Skeletal muscle satellite cell (primary cell): ENCODE data around the gene GPT2.

Source experiments
- H3K27me3 ChIP-seq: 2 replicates; pipeline ENCODE4 v1.7.0; 2013; ENCODE audit warnings: low read length; ENCODE audit not compliant: control insufficient read depth, insufficient read depth
- H3K36me3 ChIP-seq: 2 replicates; pipeline ENCODE4 v1.7.0; 2013; ENCODE audit warnings: mild to moderate bottlenecking, control low read depth, low read length; ENCODE audit not compliant: insufficient read depth
- H3K4me1 ChIP-seq: 2 replicates; pipeline ENCODE4 v1.7.0; 2013; ENCODE audit warnings: low read length; ENCODE audit not compliant: control insufficient read depth, insufficient read depth
- H3K4me2 ChIP-seq: 2 replicates; pipeline ENCODE4 v1.7.0; 2013; ENCODE audit warnings: mild to moderate bottlenecking, low read length
- H3K4me3 ChIP-seq: 2 replicates; pipeline ENCODE4 v1.7.0; 2013; ENCODE audit warnings: low read length
- H3K9ac ChIP-seq: 2 replicates; pipeline ENCODE4 v1.7.0; 2013; ENCODE audit warnings: mild to moderate bottlenecking, low read depth, low read length, moderate library complexity
- H3K9me3 ChIP-seq: replicated peaks from 2 replicates; pipeline ENCODE4 v1.7.0; 2013; ENCODE audit warnings: mild to moderate bottlenecking, control low read depth, low read length

Gene GPT2

DNA sequence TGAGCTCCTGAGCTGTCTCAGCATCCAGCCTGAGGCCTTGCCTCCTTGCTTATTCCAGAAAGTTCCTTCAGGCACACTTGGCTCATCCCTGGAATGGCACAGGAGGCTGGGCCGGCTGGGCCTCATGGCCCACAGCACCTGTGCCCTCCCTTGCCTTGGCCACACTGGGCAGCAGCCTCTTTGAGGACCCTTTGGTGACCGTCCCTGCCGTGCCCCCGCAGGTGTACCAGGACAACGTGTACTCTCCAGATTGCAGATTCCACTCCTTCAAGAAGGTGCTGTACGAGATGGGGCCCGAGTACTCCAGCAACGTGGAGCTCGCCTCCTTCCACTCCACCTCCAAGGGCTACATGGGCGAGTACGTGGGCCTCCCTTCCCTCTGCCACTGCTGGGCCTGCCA, 34.2 kb downstream of the GPT2 start:
- Histone ChIP-seq H3K36me3 (peaks cover 30% of the 10 kb centered on the region), H3K27me3 (no peaks in the 10 kb centered on the region), H3K9me3 (no peaks in the 10 kb centered on the region), H3K4me1 (peaks cover 1% of the 10 kb centered on the region), H3K4me2 (no peak overlapping the region), H3K9ac (no peak overlapping the region), H3K4me3 (no peak overlapping the region)

DNA sequence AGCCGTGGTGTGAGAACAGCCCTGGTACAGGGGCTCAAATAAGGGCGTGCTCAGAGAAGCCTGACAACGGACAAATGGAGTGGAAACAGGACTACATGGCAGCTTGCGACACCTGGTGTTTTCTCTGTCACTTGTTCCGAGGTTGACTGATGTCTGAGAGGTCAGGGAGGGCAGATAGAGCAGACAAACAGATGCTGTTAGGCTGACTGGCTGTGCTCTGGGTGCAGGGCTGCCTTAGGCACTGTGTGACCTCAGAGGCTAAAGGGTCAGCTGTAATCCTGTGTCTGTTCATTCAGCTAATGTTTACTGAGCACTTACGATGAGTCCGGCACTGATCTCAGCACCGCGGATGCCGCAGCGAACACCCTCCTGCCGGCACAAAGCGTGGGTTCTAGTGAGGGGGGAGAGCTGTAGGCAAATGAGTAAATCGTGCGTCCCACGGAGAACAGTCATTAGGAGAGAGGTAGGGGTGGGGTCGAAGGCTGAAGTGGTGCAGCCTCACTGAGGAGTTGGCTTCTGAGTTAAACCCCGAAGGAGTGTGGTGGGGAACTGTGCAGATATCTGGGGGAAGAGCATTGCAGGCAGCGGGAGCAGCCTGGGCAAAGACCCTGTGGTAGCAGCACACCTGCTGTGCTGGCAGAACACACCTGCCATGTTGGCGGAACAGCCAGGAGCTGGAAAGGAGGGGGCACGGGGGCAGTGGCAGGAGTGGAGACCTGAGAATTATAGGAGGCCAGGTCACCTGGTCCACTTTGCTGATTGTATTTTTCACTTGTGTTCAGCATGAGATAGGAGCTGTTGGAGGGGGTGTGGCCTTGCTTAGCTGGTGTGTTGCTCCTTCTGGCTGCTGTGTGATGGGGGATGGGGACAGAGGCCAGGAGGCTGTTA, 35.0 kb downstream of the GPT2 start:
- no peaks in the 10 kb centered on the region for H3K9me3 ChIP-seq
- H3K4me3 ChIP-seq: no peak overlapping the region
- no peak overlapping the region for H3K4me2 ChIP-seq
- peaks cover 9% of the 10 kb centered on the region for H3K4me1 ChIP-seq
- H3K36me3 ChIP-seq: peaks cover 34% of the 10 kb centered on the region
- H3K27me3 ChIP-seq: no peaks in the 10 kb centered on the region
- no peak overlapping the region for H3K9ac ChIP-seq

DNA sequence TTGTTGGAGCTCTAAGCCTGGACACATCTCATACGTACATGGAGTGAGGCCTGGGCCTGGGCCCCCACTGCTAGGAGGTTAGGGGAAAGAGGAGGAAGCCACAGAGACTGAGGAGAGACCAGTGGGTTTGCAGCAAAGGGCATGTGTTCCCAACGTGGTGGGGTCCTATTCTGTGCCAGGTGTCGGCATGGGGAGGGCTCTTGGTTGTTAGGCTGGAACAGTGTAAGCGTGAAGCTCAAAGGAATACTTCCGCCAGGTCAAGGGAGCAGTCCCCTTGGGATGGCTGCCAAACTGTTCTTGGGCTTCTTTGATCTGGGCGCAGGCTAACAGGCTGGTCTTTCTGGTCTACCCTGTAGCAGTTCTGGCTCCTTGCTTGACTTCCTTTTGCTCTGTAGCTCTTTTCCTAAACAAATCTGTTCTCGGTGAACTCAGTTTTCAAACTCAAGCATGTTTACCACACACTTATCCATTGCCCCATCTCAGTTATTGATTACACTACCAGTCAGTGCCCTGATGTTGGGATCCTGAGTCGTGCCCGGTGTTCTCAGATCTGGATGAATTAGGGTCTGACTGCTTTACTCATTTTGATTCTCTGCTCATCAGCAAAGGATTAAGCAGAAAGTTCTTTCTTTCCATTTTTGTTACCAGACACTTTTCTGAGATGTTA, 36.4 kb downstream of the GPT2 start:
- peaks cover 28% of the 10 kb centered on the region for H3K36me3 ChIP-seq
- no peaks in the 10 kb centered on the region for H3K27me3 ChIP-seq
- H3K4me3 ChIP-seq: no peak overlapping the region
- no peak overlapping the region for H3K4me2 ChIP-seq
- H3K9me3 ChIP-seq: no peaks in the 10 kb centered on the region
- peaks cover 11% of the 10 kb centered on the region for H3K4me1 ChIP-seq
- H3K9ac ChIP-seq: no peak overlapping the region

DNA sequence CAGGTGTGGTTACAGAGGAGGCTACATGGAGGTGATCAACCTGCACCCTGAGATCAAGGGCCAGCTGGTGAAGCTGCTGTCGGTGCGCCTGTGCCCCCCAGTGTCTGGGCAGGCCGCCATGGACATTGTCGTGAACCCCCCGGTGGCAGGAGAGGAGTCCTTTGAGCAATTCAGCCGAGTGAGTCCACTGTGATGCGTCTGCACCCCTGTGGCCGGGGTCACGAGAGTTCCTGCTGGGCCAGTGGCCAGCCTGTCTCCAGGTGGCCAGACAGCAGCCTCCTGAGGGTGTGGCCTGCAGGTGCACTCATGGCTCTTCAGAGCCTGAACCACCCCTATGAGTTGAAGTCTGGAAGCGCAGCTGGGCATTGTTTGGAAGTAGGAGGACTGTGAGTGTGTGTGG, 38.1 kb downstream of the GPT2 start:
- Histone ChIP-seq H3K4me2 (no peak overlapping the region), H3K9me3 (no peaks in the 10 kb centered on the region), H3K27me3 (no peaks in the 10 kb centered on the region), H3K9ac (no peak overlapping the region), H3K36me3 (peaks cover 24% of the 10 kb centered on the region), H3K4me1 (peaks cover 11% of the 10 kb centered on the region), H3K4me3 (no peak overlapping the region)

DNA sequence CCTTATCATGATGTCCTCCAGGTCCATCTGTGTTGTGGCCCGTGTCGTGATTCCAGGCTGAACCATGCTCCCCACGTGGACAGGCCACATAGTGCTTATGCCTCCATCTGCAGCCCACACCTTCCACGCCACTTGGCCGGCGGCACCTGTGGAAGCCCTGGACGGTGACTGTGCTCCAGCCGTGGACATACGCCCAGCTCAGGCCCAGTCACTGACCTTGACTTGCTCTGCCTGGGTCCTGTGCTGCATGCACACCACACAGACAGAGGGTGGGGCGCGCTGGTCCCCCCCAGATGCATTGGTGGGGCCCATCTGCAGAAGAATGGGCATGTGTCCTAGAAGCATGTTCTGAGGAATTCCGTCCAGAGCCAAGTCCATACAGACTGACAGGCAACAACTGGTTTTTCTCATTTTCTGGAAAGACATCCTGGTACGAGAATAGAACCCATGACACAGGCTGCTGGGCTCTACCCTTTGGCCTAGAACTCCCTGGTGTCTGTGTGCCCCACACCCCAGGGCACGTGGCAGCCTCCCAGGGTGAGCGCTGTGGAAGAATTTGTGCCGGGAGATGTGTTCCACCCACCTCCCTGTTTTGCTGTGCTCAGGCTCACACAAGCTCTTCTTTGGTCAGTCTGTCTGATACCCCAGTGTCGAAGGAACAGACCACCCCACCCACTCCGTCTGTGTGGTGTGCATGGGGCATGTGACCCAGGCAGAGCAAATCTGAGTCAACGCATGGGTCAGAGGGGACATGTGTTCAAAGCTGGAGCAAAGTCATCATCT, 39.5 kb downstream of the GPT2 start:
- Histone ChIP-seq H3K9me3 (no peaks in the 10 kb centered on the region), H3K4me2 (no peak overlapping the region), H3K9ac (no peak overlapping the region), H3K27me3 (no peaks in the 10 kb centered on the region), H3K36me3 (peaks cover 29% of the 10 kb centered on the region), H3K4me1 (peaks cover 11% of the 10 kb centered on the region), H3K4me3 (no peak overlapping the region)

DNA sequence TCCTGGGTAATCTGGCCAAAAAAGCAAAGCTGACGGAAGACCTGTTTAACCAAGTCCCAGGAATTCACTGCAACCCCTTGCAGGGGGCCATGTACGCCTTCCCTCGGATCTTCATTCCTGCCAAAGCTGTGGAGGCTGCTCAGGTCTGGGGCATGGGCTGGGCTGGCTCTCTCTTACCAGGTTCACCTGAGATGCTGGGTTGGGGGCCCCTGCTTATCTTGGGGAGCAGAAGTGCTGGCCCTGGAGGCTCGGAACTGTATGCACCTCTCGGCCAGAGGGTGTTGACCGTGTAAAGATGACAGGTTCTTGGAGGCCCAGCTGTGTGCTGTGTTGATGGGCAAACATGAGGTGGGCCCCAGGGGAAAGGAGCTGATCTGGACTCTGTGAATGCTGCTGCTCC, 40.2 kb downstream of the GPT2 start:
- Histone ChIP-seq H3K27me3 (no peaks in the 10 kb centered on the region), H3K36me3 (peaks cover 36% of the 10 kb centered on the region)

DNA sequence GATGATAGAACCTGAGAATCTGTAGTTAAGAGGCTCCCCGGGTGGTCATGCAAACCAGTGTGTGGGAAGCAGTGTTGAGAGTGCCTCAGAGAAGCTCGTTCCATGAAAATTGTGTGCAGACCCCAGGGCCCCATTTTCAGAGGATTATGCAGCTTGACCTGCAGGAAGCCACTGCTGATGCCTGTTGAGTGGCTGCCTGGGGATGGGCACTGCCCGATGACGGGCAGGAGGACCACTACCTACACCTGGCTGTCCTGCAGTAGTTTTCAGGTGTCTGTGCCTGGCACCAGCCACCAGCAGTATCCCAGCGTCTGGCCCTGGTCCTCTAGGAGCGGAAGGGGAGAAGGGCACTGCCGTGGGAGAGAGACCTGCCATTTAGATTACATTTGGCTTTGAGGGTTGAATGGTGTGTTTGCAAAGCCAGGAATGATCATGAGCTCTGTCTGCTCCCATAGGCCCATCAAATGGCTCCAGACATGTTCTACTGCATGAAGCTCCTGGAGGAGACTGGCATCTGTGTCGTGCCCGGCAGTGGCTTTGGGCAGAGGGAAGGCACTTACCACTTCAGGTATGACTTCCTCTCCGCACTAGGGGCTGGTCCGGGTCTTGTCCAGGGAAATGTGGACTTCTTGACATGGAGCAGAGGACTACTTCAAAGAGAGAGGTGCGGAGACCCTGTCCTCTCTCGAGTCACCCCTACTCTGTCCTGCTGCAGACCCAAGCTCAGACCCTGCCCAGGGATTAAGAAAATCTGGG, 42.5 kb downstream of the GPT2 start:
- Histone ChIP-seq H3K36me3 (peaks cover 43% of the 10 kb centered on the region), H3K9me3 (no peaks in the 10 kb centered on the region), H3K9ac (no peak overlapping the region), H3K4me3 (no peak overlapping the region), H3K27me3 (no peaks in the 10 kb centered on the region), H3K4me1 (peaks cover 11% of the 10 kb centered on the region), H3K4me2 (no peak overlapping the region)

More for the DNA sequence above, 40.2 kb downstream of the GPT2 start:
- Histone ChIP-seq H3K4me3 (no peak overlapping the region), H3K4me2 (no peak overlapping the region), H3K4me1 (peaks cover 11% of the 10 kb centered on the region), H3K9ac (no peak overlapping the region), H3K9me3 (no peaks in the 10 kb centered on the region)

DNA sequence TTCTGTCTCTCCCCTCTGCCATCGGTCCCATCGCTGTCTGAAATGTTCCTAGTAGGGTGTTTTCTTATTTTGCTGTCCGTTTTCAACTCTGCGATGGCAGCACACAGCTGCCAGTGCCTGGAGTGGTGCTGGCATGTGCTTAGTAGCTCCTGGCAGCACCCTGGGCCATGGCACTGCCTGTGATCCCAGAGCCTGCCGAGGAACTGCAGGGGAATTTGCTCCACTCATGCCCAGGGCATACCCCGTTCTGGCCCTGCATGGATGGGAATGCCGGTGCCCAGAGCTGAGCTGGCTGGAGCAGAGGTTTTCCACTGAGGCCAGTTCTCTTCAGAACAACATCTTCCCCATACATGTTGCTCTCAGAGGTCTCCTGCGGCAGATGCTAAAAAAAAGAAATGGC, 43.1 kb downstream of the GPT2 start:
- Histone ChIP-seq H3K9ac (no peak overlapping the region), H3K4me2 (no peak overlapping the region), H3K4me1 (peaks cover 11% of the 10 kb centered on the region), H3K9me3 (no peaks in the 10 kb centered on the region), H3K36me3 (peaks cover 42% of the 10 kb centered on the region), H3K27me3 (no peaks in the 10 kb centered on the region), H3K4me3 (no peak overlapping the region)

DNA sequence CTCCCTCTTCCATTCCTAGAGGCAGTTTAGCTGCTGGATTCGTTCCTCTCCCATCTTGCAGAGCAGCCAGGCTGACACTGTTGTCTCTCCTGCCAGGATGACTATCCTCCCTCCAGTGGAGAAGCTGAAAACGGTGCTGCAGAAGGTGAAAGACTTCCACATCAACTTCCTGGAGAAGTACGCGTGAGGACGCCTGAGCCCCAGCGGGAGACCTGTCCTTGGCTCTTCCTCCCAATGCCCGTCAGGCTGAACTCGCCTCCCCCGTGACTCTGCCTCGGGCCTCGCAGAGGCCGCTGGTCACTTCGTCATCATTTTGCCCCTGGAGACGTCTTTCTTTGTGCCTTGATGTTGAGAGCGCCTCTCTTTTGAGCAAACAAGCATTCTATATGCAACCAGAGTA, 44.6 kb downstream of the GPT2 start:
- H3K4me1 ChIP-seq: peaks cover 5% of the 10 kb centered on the region
- H3K4me2 ChIP-seq: no peak overlapping the region
- H3K27me3 ChIP-seq: no peaks in the 10 kb centered on the region
- H3K36me3 ChIP-seq: peaks cover 30% of the 10 kb centered on the region
- no peak overlapping the region for H3K4me3 ChIP-seq
- H3K9me3 ChIP-seq: no peaks in the 10 kb centered on the region
- H3K9ac ChIP-seq: no peak overlapping the region

DNA sequence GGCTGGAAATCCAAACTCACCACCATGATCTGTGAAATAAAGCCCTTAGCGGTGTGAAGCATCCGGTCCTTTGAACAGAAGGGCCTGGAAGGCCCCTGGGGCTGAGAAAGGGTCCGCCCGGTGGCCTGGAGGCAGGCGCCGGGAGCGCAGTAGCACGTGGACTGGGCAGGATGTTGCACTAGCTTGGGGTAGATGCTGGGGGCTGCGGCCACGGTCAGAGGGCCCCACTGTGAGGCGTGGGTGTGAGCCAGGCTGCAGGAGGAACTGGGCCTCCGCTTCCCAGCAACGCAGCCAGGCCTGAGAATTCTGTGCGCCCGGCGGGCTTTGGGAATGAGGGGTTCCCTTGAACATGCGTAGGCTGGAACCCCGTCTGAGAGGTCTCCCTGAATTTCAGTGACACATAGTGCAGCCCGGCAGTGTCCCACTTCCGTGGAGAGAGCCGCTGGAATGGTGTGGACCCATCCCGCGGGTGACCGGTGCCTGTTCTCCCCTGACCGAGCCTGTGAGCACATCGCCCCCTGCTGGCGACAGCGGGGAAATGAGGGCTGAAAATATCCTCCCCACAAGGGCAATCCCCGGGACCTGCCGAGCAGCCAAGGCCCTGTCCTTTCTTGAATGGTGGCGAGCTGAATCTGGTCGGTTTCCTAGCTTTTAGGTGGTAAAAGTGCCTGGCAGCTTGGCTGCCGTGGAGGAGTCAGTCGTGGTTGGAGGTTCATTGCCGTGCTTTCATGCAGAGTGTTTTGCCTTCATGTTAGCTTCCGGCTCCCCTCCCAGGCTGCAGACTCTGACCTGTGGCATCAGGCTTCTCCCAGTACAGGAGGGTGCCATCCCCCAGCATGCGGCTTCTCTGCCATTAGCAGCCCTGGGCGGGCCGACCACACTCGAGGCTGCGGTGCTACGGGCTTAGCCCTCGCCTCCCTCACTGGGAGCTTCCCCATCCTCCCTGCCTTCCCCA, 45.5 kb downstream of the GPT2 start:
- H3K9me3 ChIP-seq: no peaks in the 10 kb centered on the region
- H3K27me3 ChIP-seq: no peaks in the 10 kb centered on the region
- no peak overlapping the region for H3K4me2 ChIP-seq
- no peak overlapping the region for H3K4me3 ChIP-seq
- H3K4me1 ChIP-seq: no peaks in the 10 kb centered on the region
- peaks cover 25% of the 10 kb centered on the region for H3K36me3 ChIP-seq
- no peak overlapping the region for H3K9ac ChIP-seq
